ENCODE measurements around the gene MTARC1.

GRCh38 chr1:220834155-220834870, 47.6 kb downstream of the MTARC1 start:
- TF ChIP-seq, protein P1, sequence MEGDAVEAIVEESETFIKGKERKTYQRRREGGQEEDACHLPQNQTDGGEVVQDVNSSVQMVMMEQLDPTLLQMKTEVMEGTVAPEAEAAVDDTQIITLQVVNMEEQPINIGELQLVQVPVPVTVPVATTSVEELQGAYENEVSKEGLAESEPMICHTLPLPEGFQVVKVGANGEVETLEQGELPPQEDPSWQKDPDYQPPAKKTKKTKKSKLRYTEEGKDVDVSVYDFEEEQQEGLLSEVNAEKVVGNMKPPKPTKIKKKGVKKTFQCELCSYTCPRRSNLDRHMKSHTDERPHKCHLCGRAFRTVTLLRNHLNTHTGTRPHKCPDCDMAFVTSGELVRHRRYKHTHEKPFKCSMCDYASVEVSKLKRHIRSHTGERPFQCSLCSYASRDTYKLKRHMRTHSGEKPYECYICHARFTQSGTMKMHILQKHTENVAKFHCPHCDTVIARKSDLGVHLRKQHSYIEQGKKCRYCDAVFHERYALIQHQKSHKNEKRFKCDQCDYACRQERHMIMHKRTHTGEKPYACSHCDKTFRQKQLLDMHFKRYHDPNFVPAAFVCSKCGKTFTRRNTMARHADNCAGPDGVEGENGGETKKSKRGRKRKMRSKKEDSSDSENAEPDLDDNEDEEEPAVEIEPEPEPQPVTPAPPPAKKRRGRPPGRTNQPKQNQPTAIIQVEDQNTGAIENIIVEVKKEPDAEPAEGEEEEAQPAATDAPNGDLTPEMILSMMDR (IDR thresholded peaks at IDR 0.05; ENCODE audit: insufficient read depth, low read length): no peak
- TF ChIP-seq GABPA (IDR thresholded peaks at IDR 0.05; ENCODE audit: low read depth): no peak
- no peak for TF ChIP-seq REST (IDR thresholded peaks at IDR 0.05; ENCODE audit: insufficient replicate concordance, low read depth)
- no peak for TF ChIP-seq SPI1 (IDR thresholded peaks at IDR 0.05; ENCODE audit: borderline replicate concordance, low read depth)
